ENCODE results near the gene KLK8.

- TF ChIP-seq CTCF (IDR thresholded peaks at IDR 0.05; ENCODE audit: borderline replicate concordance, extremely low read depth, low read length, poor library complexity, severe bottlenecking) (no peak), EZH2 (IDR thresholded peaks at IDR 0.05; ENCODE audit: borderline replicate concordance, low read depth, low read length, severe bottlenecking) (no peak)
These were observed 25.6 kb downstream of the KLK8 start for GRCh38 chr19:50975766-50976165.
